ENCODE measurements around the gene ZNF521. TPM values are rescaled to one million over a fixed set of nuclear protein-coding genes. Genes with fewer than 3 reads are reported as not detected.

Gene ZNF521
- total RNA-seq, 1 donor from 2014 or later, result 48.0 TPM

GRCh38 chr18:25103468-25104155 lies 248.4 kb downstream of the ZNF521 start:
- peaks cover 2% of the 10 kb centered on the region for H3K4me1 Mint-ChIP-seq (ENCODE audit: low read depth, unreplicated experiment)
- DNase-seq (ENCODE audit: low read depth) (no peak), FAIRE-seq (no peak)
- TF ChIP-seq EZH2 (IDR thresholded peaks at IDR 0.05; ENCODE audit: insufficient read depth, low read length) (no peak), CTCF (IDR thresholded peaks at IDR 0.05; ENCODE audit: insufficient read depth, low read depth, low read length) (no peak)
- no peaks in the 10 kb centered on the region for H3K79me2 ChIP-seq (ENCODE audit: insufficient read depth, low read length)
- no peak overlapping the region for H3K9ac ChIP-seq (ENCODE audit: low read length)
- no peaks in the 10 kb centered on the region for H3K36me3 ChIP-seq (ENCODE audit: insufficient read depth, low read length)
- H3K36me3 Mint-ChIP-seq (ENCODE audit: low read depth, unreplicated experiment), result no peaks in the 10 kb centered on the region
- no peak overlapping the region for H2AFZ ChIP-seq (ENCODE audit: low read depth, low read length)
- no peak overlapping the region for H3K27ac Mint-ChIP-seq (ENCODE audit: unreplicated experiment)
- H3K4me3 Mint-ChIP-seq (ENCODE audit: unreplicated experiment), result no peak overlapping the region
- H3K4me1 ChIP-seq (ENCODE audit: insufficient read depth, low read length), result no peaks in the 10 kb centered on the region
- no peak overlapping the region for H3K27ac ChIP-seq (ENCODE audit: low read depth, low read length)
- H3K27me3 ChIP-seq (ENCODE audit: insufficient read depth, low read length), result no peaks in the 10 kb centered on the region
- no peak overlapping the region for H3K4me2 ChIP-seq (ENCODE audit: low read length)
- H3K9me3 Mint-ChIP-seq (ENCODE audit: unreplicated experiment), result no peaks in the 10 kb centered on the region
- no peaks in the 10 kb centered on the region for H3K9me3 ChIP-seq (ENCODE audit: insufficient read depth, low read depth, low read length)
- H4K20me1 ChIP-seq (ENCODE audit: insufficient read depth, low read length), result no peaks in the 10 kb centered on the region
- H3K4me3 ChIP-seq (ENCODE audit: insufficient read depth, low read depth, low read length), result no peak overlapping the region
- H3K27me3 Mint-ChIP-seq (ENCODE audit: low read depth, unreplicated experiment), result no peaks in the 10 kb centered on the region

GRCh38 chr18:25102662-25103061 lies 249.3 kb downstream of the ZNF521 start:
- Histone ChIP-seq H4K20me1 (ENCODE audit: insufficient read depth, low read length) (no peaks in the 10 kb centered on the region), H3K9ac (ENCODE audit: low read length) (no peak overlapping the region), H3K36me3 (ENCODE audit: insufficient read depth, low read length) (no peaks in the 10 kb centered on the region), H3K4me2 (ENCODE audit: low read length) (no peak overlapping the region), H3K4me1 (ENCODE audit: insufficient read depth, low read length) (peaks cover 4% of the 10 kb centered on the region), H3K9me3 (ENCODE audit: insufficient read depth, low read depth, low read length) (no peaks in the 10 kb centered on the region), H3K79me2 (ENCODE audit: insufficient read depth, low read length) (no peaks in the 10 kb centered on the region), H2AFZ (ENCODE audit: low read depth, low read length) (no peak overlapping the region), H3K27me3 (ENCODE audit: insufficient read depth, low read length) (no peaks in the 10 kb centered on the region), H3K27ac (ENCODE audit: low read depth, low read length) (no peak overlapping the region), H3K4me3 (ENCODE audit: insufficient read depth, low read depth, low read length) (no peak overlapping the region)
- Mint-ChIP-seq H3K4me1 (ENCODE audit: low read depth, unreplicated experiment) (peaks cover 5% of the 10 kb centered on the region), H3K36me3 (ENCODE audit: low read depth, unreplicated experiment) (no peaks in the 10 kb centered on the region), H3K27ac (ENCODE audit: unreplicated experiment) (no peak overlapping the region), H3K27me3 (ENCODE audit: low read depth, unreplicated experiment) (no peaks in the 10 kb centered on the region), H3K9me3 (ENCODE audit: unreplicated experiment) (no peaks in the 10 kb centered on the region), H3K4me3 (ENCODE audit: unreplicated experiment) (no peak overlapping the region)
- FAIRE-seq (no peak), DNase-seq (ENCODE audit: low read depth) (no peak)
- TF ChIP-seq CTCF (IDR thresholded peaks at IDR 0.05; ENCODE audit: insufficient read depth, low read depth, low read length) (no peak), EZH2 (IDR thresholded peaks at IDR 0.05; ENCODE audit: insufficient read depth, low read length) (no peak)

GRCh38 chr18:25100418-25100817 lies 251.5 kb downstream of the ZNF521 start:
- peaks cover 11% of the 10 kb centered on the region for H3K4me1 ChIP-seq (ENCODE audit: insufficient read depth, low read length)
- no peaks in the 10 kb centered on the region for H3K9me3 ChIP-seq (ENCODE audit: insufficient read depth, low read depth, low read length)
- Mint-ChIP-seq H3K4me3 (ENCODE audit: unreplicated experiment) (no peak overlapping the region), H3K27ac (ENCODE audit: unreplicated experiment) (no peak overlapping the region), H3K27me3 (ENCODE audit: low read depth, unreplicated experiment) (no peaks in the 10 kb centered on the region), H3K36me3 (ENCODE audit: low read depth, unreplicated experiment) (no peaks in the 10 kb centered on the region), H3K4me1 (ENCODE audit: low read depth, unreplicated experiment) (peaks cover 11% of the 10 kb centered on the region), H3K9me3 (ENCODE audit: unreplicated experiment) (no peaks in the 10 kb centered on the region)
- H3K27ac ChIP-seq (ENCODE audit: low read depth, low read length), result no peak overlapping the region
- H3K36me3 ChIP-seq (ENCODE audit: insufficient read depth, low read length), result no peaks in the 10 kb centered on the region
- H3K27me3 ChIP-seq (ENCODE audit: insufficient read depth, low read length), result no peaks in the 10 kb centered on the region
- FAIRE-seq (no peak), DNase-seq (ENCODE audit: low read depth) (no peak)
- H3K9ac ChIP-seq (ENCODE audit: low read length), result no peak overlapping the region
- H2AFZ ChIP-seq (ENCODE audit: low read depth, low read length), result no peak overlapping the region
- no peak overlapping the region for H3K4me3 ChIP-seq (ENCODE audit: insufficient read depth, low read depth, low read length)
- H3K79me2 ChIP-seq (ENCODE audit: insufficient read depth, low read length), result no peaks in the 10 kb centered on the region
- TF ChIP-seq CTCF (IDR thresholded peaks at IDR 0.05; ENCODE audit: insufficient read depth, low read depth, low read length), result no peak
- TF ChIP-seq EZH2 (IDR thresholded peaks at IDR 0.05; ENCODE audit: insufficient read depth, low read length), result no peak
- H4K20me1 ChIP-seq (ENCODE audit: insufficient read depth, low read length), result no peaks in the 10 kb centered on the region
- H3K4me2 ChIP-seq (ENCODE audit: low read length), result no peak overlapping the region
